Neuronal stem cell (in vitro differentiated cells): Measurements from ENCODE around the gene B4GALNT4.
"Not testable (repeated sequence)": the region's sequence is repeated elsewhere in the genome, so short reads cannot be mapped to it uniquely, and the experiment has no call there.

ENCODE experiments used
- DNase-seq: peaks from one replicate; pipeline ENCODE4 v3.0.0-alpha.2; 2013; ENCODE audit warnings: low spot score
- H2AFZ ChIP-seq: one replicate; pipeline ENCODE4 v1.6.1; 2013; ENCODE audit warnings: mild to moderate bottlenecking, low read length, inconsistent platforms
- H2AK5ac ChIP-seq: 2 replicates; pipeline ENCODE4 v1.6.1; 2013; ENCODE audit warnings: low read depth, mild to moderate bottlenecking, inconsistent platforms, low read length, moderate library complexity, mixed read lengths
- H2BK120ac ChIP-seq: 2 replicates; pipeline ENCODE4 v1.6.1; 2013; ENCODE audit warnings: low read depth, mild to moderate bottlenecking, inconsistent platforms, low read length, moderate library complexity, mixed read lengths
- H2BK12ac ChIP-seq: one replicate; pipeline ENCODE4 v1.6.1; 2013; ENCODE audit warnings: low read length, inconsistent platforms
- H2BK15ac ChIP-seq: 2 replicates; pipeline ENCODE4 v1.6.1; 2013; ENCODE audit warnings: mild to moderate bottlenecking, low read length, inconsistent platforms, mixed read lengths
- H2BK5ac ChIP-seq: one replicate; pipeline ENCODE4 v1.6.1; 2013; ENCODE audit warnings: inconsistent platforms, mild to moderate bottlenecking, low read length, moderate library complexity
- H3K14ac ChIP-seq: one replicate; pipeline ENCODE4 v1.6.1; 2013; ENCODE audit warnings: low read length, inconsistent platforms
- H3K18ac ChIP-seq: 2 replicates; pipeline ENCODE4 v1.6.1; 2013; ENCODE audit warnings: low read length, inconsistent platforms
- H3K23ac ChIP-seq: 2 replicates; pipeline ENCODE4 v1.6.1; 2013; ENCODE audit warnings: low read depth, mild to moderate bottlenecking, mixed read lengths, low read length, inconsistent platforms; ENCODE audit not compliant: poor library complexity
- H3K27ac ChIP-seq: replicated peaks from 3 replicates; pipeline ENCODE4 v1.5.1; 2013; ENCODE audit warnings: low read length, inconsistent platforms
- H3K27me3 ChIP-seq, 3 experiments: 2 replicates each; pipeline ENCODE4 v1.6.1; 2013; ENCODE audit warnings: low read length in 3 of 3, mild to moderate bottlenecking in 2 of 3, inconsistent platforms in 1 of 3, low read depth in 1 of 3, mixed read lengths in 1 of 3, moderate library complexity in 1 of 3; ENCODE audit not compliant: control insufficient read depth in 3 of 3, insufficient read depth in 3 of 3
- H3K36me3 ChIP-seq, 2 donors: replicated peaks in 1 of 2; 2 replicates each; pipeline ENCODE4 v1.6.1; 2013; ENCODE audit warnings: low read length in 2 of 2; ENCODE audit not compliant: control insufficient read depth in 2 of 2, insufficient read depth in 2 of 2
- H3K4ac ChIP-seq: 2 replicates; pipeline ENCODE4 v1.6.1; 2013; ENCODE audit warnings: inconsistent platforms, mild to moderate bottlenecking, low read length, moderate library complexity
- H3K4me1 ChIP-seq, 2 donors: 1 replicate in 1 of 2; 2 replicates in 1 of 2; pipeline ENCODE4 v1.6.1; 2013; ENCODE audit warnings: low read length in 2 of 2, low read depth in 1 of 2; ENCODE audit not compliant: control insufficient read depth in 2 of 2, insufficient read depth in 1 of 2
- H3K4me2 ChIP-seq: one replicate; pipeline ENCODE4 v1.6.1; 2013; ENCODE audit warnings: mild to moderate bottlenecking, low read length, inconsistent platforms; ENCODE audit not compliant: insufficient read depth, poor library complexity, severe bottlenecking
- H3K4me3 ChIP-seq, 2 donors: 2 replicates each; pipeline ENCODE4 v1.5.1; 2013; ENCODE audit warnings: low read length in 2 of 2, mild to moderate bottlenecking in 2 of 2, inconsistent platforms in 1 of 2, moderate library complexity in 1 of 2
- H3K79me1 ChIP-seq: one replicate; pipeline ENCODE4 v1.6.1; 2013; ENCODE audit warnings: low read depth, mild to moderate bottlenecking, inconsistent platforms, low read length, moderate library complexity
- H3K9ac ChIP-seq: one replicate; pipeline ENCODE4 v1.6.1; 2013; ENCODE audit warnings: mild to moderate bottlenecking, low read depth, low read length, inconsistent platforms; ENCODE audit not compliant: poor library complexity
- H3K9me3 ChIP-seq, 2 donors: replicated peaks in 1 of 2; 2 replicates each; pipeline versions ENCODE3 to v1.6.1; 2013; ENCODE audit warnings: low read length in 2 of 2, mild to moderate bottlenecking in 2 of 2, inconsistent platforms in 1 of 2, low read depth in 1 of 2, mixed read lengths in 1 of 2, moderate library complexity in 1 of 2; ENCODE audit not compliant: control insufficient read depth in 2 of 2, insufficient read depth in 1 of 2
- H4K8ac ChIP-seq: one replicate; pipeline ENCODE4 v1.6.1; 2013; ENCODE audit warnings: low read depth, mild to moderate bottlenecking, inconsistent platforms, low read length, moderate library complexity
- H4K91ac ChIP-seq: one replicate; pipeline ENCODE4 v1.6.1; 2013; ENCODE audit warnings: low read length, low read depth, mild to moderate bottlenecking, inconsistent platforms; ENCODE audit not compliant: poor library complexity
- WGBS, 2 donors: extraction: QIAGEN DNeasy Blood & Tissue Kit; methylation state at CpG; one replicate each; pipeline ENCODE4 v1.1.7; 2013; ENCODE audit warnings: missing lambda C conversion rate in 2 of 2, mixed read lengths in 1 of 2; ENCODE audit not compliant: insufficient read length in 2 of 2, insufficient replicate concordance in 1 of 2; ENCODE audit errors: extremely low coverage in 2 of 2; 5-methylcytosine and 5-hydroxymethylcytosine counted together

The B4GALNT4 gene

DNA sequence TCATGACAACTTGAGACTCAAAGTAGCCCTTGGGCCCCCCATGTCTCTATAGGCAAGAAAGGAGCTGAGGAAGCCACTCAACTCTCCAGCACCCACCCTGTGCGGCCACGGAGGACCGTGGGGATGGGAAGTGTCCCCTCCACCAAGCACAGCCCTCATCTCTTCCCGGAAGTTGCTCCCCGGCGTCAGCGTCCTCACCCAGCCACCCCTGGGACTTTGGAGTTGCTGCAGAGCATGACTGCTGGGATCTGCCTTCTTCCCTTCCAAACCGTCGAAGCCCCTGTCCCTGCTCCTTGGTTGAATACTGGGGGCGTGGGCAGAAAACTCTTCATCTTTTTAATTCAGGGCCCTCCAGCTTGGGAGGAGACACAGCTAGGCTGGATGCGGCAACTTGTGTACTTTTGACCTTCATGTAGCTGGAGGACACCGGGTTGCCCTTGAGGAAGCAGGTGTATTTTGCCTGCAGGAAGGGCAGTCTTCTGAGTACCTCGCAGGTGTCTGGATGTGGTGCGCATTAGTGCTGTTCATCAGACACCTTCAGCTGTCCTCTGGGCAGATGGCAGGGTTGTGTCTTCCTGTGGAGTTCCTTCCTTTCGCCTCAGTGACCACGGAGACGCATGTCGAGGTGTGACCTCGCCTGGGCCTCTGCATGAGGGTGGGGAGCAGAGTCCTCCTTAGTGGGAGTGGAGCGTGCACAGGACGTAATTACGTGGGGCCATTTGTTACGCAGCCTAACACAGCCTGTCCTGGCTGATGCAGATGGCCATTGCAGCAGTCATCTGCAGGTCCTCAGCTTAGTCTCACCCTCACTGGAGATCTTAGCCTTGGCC lies 36.4 kb upstream of the B4GALNT4 start:
- no CpG with 5 or more reads among the region's 23 CpGs for WGBS, 2 donors
- peak overlapping the region; percentile 78 for H3K18ac ChIP-seq
- no peak overlapping the region for H2AFZ ChIP-seq
- peaks cover 3 to 18% of the 10 kb centered on the region in 2 donors for H3K9me3 ChIP-seq
- no peak for DNase-seq
- no peak overlapping the region for H3K14ac ChIP-seq
- peak overlapping the region; percentile 97 for H2AK5ac ChIP-seq
- H2BK12ac ChIP-seq, result peak overlapping the region; percentile 79
- no peak overlapping the region for H3K23ac ChIP-seq
- H4K8ac ChIP-seq, result no peak overlapping the region
- H3K79me1 ChIP-seq, result no peaks in the 10 kb centered on the region
- peak overlapping the region; percentile 44 for H4K91ac ChIP-seq
- peak overlapping the region; percentile 87 for H3K4ac ChIP-seq
- H2BK120ac ChIP-seq, result no peak overlapping the region
- H3K9ac ChIP-seq, result no peak overlapping the region
- H2BK15ac ChIP-seq, result peak overlapping the region; percentile 89
- H3K27me3 ChIP-seq, result no peaks in the 10 kb centered on the region
- peak overlapping the region; percentile 3 for H2BK5ac ChIP-seq
- H3K36me3 ChIP-seq, result no peaks in the 10 kb centered on the region
- H3K4me2 ChIP-seq, result no peak overlapping the region
- H3K4me3 ChIP-seq, result no peak overlapping the region
- peak overlapping the region; percentile 98 for H3K27ac ChIP-seq
- H3K4me1 ChIP-seq, result peaks cover 27 to 36% of the 10 kb centered on the region in 2 donors

DNA sequence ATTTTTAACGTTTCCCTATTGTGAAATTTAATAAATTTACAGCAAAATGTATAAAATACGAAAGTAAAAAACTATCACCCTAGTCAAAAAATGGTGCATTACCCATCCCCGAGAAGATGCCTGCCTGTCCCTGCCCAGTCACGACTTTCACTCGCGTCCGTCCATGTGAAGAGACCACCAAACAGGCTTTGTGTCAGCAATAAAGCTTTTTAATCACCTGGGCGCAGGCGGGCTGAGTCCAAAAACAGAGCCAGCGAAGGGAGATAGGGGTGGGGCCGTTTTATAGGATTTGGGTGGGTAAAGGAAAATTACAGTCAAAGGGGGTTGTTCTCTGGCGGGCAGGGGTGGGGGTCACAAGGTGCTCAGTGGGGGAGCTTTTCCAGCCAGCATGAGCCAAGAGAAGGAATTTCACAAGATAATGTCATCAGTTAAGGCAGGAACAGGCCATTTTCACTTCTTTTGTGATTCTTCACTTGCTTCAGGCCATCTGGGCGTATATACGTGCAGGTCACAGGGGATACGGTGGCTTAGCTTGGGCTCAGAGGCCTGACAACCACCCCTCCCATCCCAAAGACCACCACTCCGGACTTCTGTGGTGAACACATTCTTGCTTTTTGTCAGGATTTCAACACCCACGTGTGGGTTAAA lies 35.6 kb upstream of the B4GALNT4 start:
- H3K4me2 ChIP-seq, H3K27me3 ChIP-seq, H2AK5ac ChIP-seq, H3K14ac ChIP-seq, H2BK15ac ChIP-seq, H2BK120ac ChIP-seq, H4K8ac ChIP-seq, H3K9ac ChIP-seq, H3K4ac ChIP-seq, DNase-seq, H3K79me1 ChIP-seq, H3K36me3 ChIP-seq, H3K23ac ChIP-seq, H2BK12ac ChIP-seq: not testable (repeated sequence)
- Histone ChIP-seq H3K9me3 (peaks cover 3 to 18% of the 10 kb centered on the region in 2 donors), H2AFZ (peak overlapping the region; percentile 70), H2BK5ac (peak overlapping the region; percentile 30), H4K91ac (peak overlapping the region; percentile 44), H3K27ac (peak overlapping the region; percentile 98), H3K4me1 (peaks cover 27 to 36% of the 10 kb centered on the region in 2 donors), H3K4me3 (peak overlapping the region in 1 of 2 donors; percentile 28), H3K18ac (peak overlapping the region; percentile 29)
- no CpG with 5 or more reads among the region's 17 CpGs for WGBS, 2 donors

DNA sequence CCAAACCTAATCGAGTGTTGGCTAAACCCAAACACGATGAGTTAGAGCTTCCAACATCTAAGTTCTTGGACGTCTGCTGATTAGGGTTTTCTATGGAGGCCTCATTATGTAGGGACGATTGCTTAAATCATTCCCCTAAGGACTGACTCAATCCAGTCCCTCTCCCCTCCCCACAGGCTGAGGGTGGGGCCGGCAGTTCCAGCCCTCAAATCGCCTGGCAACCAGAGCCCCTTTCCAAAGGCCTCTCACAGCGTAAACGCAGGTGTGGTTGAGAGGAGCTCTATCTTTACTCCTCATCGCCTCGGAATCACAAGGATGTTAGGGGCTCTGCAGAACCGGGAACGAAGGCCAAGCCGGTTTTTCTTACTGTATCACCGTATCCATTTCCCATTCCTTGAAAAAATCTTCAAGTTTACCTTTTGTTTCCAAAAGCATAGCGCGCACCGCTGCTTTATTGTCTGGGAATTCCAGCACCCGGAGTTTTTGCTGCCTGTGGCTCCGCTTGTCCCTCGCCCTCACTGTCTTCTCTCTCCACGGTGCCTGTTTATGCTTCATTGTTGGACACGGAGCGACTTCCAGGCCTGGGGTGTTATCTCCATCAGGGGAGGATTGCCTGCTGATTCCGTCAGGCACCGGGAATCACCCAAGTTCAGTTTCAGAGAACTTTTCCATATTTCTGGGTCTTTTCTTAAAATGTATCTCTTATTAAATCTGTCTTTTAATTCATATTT lies 34.9 kb upstream of the B4GALNT4 start:
- peak overlapping the region; percentile 70 for H2AFZ ChIP-seq
- no peaks in the 10 kb centered on the region for H3K79me1 ChIP-seq
- H4K91ac ChIP-seq, result peak overlapping the region; percentile 44
- peak overlapping the region; percentile 97 for H3K18ac ChIP-seq
- no peak overlapping the region for H2BK15ac ChIP-seq
- H4K8ac ChIP-seq, result no peak overlapping the region
- no peak overlapping the region for H3K9ac ChIP-seq
- peak overlapping the region; percentile 42 for H3K4me2 ChIP-seq
- H3K4me1 ChIP-seq, result peaks cover 27 to 36% of the 10 kb centered on the region in 2 donors
- H3K23ac ChIP-seq, result no peak overlapping the region
- no peak overlapping the region for H2AK5ac ChIP-seq
- H2BK120ac ChIP-seq, result peak overlapping the region; percentile 76
- peaks cover 3 to 18% of the 10 kb centered on the region in 2 donors for H3K9me3 ChIP-seq
- H2BK12ac ChIP-seq, result no peak overlapping the region
- no peaks in the 10 kb centered on the region for H3K36me3 ChIP-seq
- no peak overlapping the region for H3K4ac ChIP-seq
- H3K27ac ChIP-seq, result peak overlapping the region; percentile 98
- no peaks in the 10 kb centered on the region for H3K27me3 ChIP-seq
- H3K4me3 ChIP-seq, result peak overlapping the region in 1 of 2 donors; percentile 28
- H2BK5ac ChIP-seq, result peak overlapping the region; percentile 30
- DNase-seq, result no peak
- no CpG with 5 or more reads among the region's 25 CpGs for WGBS, 2 donors
- no peak overlapping the region for H3K14ac ChIP-seq
